ENCODE measurements around the gene NKX6-1. TPM values are rescaled to one million over a fixed set of nuclear protein-coding genes. Genes with fewer than 3 reads are reported as not detected.

Gene NKX6-1
- polyA plus RNA-seq, 1 experiment, result 0.05 TPM

GRCh38 chr4:84484236-84484635 is 14.9 kb downstream of the NKX6-1 start:
- H3K27me3 ChIP-seq (ENCODE audit: control insufficient read depth, insufficient read depth, low read length), result peaks cover 59% of the 10 kb centered on the region
- CTCF ChIA-PET, result interaction anchor here (0.6 kb wide), 1 partner anchor 8 kb away, joined by 3 read pairs; no protein-coding TSS in a partner anchor
- TF ChIP-seq CTCF (IDR thresholded peaks at IDR 0.05; ENCODE audit: low read depth, low read length), result no peak

DNA sequence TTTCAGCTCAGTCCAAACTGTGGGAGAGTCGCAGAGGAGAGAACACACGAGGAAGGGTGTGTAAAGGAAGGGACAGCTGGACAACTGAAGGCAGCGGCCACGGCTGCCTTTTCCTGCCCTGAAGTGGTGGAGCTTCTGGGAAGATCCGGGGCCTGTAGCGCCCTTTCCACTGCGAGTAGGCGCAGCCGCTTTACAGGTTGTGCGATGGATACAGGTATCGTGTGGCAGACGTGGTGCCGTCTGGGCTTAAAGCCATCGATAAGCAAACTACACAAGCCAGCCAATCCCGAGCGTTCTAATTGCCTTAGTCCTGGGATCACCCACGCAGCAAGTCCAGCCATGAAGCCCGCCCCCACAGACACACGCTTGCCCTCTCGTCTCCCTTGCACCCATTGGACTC is 15.4 kb downstream of the NKX6-1 start:
- no peak overlapping the region for H3K4me3 ChIP-seq (ENCODE audit: low read depth, low read length)
- POLR2A ChIA-PET, result no interaction called here
- no peak for DNase-seq (ENCODE audit: low read depth, low spot score)
- CTCF ChIA-PET, result no interaction called here
- H3K27me3 ChIP-seq (ENCODE audit: control insufficient read depth, insufficient read depth, low read length), result peaks cover 56% of the 10 kb centered on the region
- no peak overlapping the region for H3K27ac ChIP-seq (ENCODE audit: low read depth, low read length)
- TF ChIP-seq CTCF (IDR thresholded peaks at IDR 0.05; ENCODE audit: low read depth, low read length), result no peak
- H3K9me3 ChIP-seq (ENCODE audit: control insufficient read depth, insufficient read depth, low read length), result peaks cover 14% of the 10 kb centered on the region

More at GRCh38 chr4:84484236-84484635, 14.9 kb downstream of the NKX6-1 start:
- no peak overlapping the region for H3K4me3 ChIP-seq (ENCODE audit: low read depth, low read length)
- H3K9me3 ChIP-seq (ENCODE audit: control insufficient read depth, insufficient read depth, low read length), result peaks cover 14% of the 10 kb centered on the region
- H3K27ac ChIP-seq (ENCODE audit: low read depth, low read length), result no peak overlapping the region
- POLR2A ChIA-PET, result no interaction called here
- DNase-seq (ENCODE audit: low read depth, low spot score), result no peak

- ChIA-PET POLR2A (no interaction called here), CTCF (interaction anchor here (0.6 to 1.0 kb wide), 4 partner anchors 21 to 602 kb away, joined by 3 to 4 read pairs (median 4); no protein-coding TSS in a partner anchor)
- Histone ChIP-seq H3K27ac (ENCODE audit: low read depth, low read length) (no peak overlapping the region), H3K4me3 (ENCODE audit: low read depth, low read length) (no peak overlapping the region), H3K9me3 (ENCODE audit: control insufficient read depth, insufficient read depth, low read length) (peaks cover 14% of the 10 kb centered on the region), H3K27me3 (ENCODE audit: control insufficient read depth, insufficient read depth, low read length) (peaks cover 56% of the 10 kb centered on the region)
- no peak for DNase-seq (ENCODE audit: low read depth, low spot score)
- peak; percentile 39 for TF ChIP-seq CTCF (IDR thresholded peaks at IDR 0.05; ENCODE audit: low read depth, low read length)
These were observed 16.2 kb downstream of the NKX6-1 start for GRCh38 chr4:84482564-84483563.

DNA sequence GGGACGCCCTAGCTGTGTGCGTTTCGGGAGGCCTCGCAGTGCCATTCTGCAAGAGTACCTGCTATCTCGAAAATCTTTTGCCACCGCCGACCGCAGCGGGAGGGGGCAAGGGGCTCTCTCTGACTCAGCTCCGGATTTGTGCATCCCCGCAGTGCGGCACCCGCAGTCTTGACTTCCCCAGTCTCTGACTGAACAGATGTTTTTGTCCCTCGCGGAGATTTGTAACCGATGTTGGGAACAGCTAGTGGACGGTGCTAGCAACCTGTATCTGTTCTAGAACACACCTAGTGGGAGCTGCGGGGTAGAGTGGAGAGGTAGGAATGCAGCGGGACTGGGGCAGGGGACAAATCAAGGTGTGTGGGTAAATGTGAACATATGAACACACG is 17.2 kb downstream of the NKX6-1 start:
- DNase-seq (ENCODE audit: low read depth, low spot score), result no peak
- TF ChIP-seq CTCF (IDR thresholded peaks at IDR 0.05; ENCODE audit: low read depth, low read length), result no peak
- POLR2A ChIA-PET, result no interaction called here
- H3K27me3 ChIP-seq (ENCODE audit: control insufficient read depth, insufficient read depth, low read length), result peaks cover 56% of the 10 kb centered on the region
- no peak overlapping the region for H3K4me3 ChIP-seq (ENCODE audit: low read depth, low read length)
- CTCF ChIA-PET, result interaction anchor here (0.7 to 1.0 kb wide), 2 partner anchors 22 to 603 kb away, joined by 4 read pairs; no protein-coding TSS in a partner anchor
- no peak overlapping the region for H3K27ac ChIP-seq (ENCODE audit: low read depth, low read length)
- H3K9me3 ChIP-seq (ENCODE audit: control insufficient read depth, insufficient read depth, low read length), result peaks cover 14% of the 10 kb centered on the region

All from AG04450 (cell line).